ENCODE measurements around the gene ABHD5.

The ABHD5 gene

GRCh38 chr3:43726521-43726920 is 35.8 kb downstream of the ABHD5 start:
- DNase-seq = no peak

- no peak for DNase-seq
Measured at GRCh38 chr3:43727930-43728329, 37.2 kb downstream of the ABHD5 start.

- DNase-seq = no peak
Measured at GRCh38 chr3:43728476-43728875, 37.7 kb downstream of the ABHD5 start.

- DNase-seq = no peak
Measured at GRCh38 chr3:43728947-43729346, 38.2 kb downstream of the ABHD5 start.

- DNase-seq = no peak
Measured at GRCh38 chr3:43729707-43730414, 39.1 kb downstream of the ABHD5 start.

- DNase-seq = no peak
Measured at GRCh38 chr3:43732747-43733425, 42.1 kb downstream of the ABHD5 start.

GRCh38 chr3:43733459-43734384 is 43.0 kb downstream of the ABHD5 start:
- DNase-seq = no peak

- DNase-seq = no peak
Measured at GRCh38 chr3:43734685-43735084, 43.9 kb downstream of the ABHD5 start.

- no peak for DNase-seq
Measured at GRCh38 chr3:43735618-43736017, 44.9 kb downstream of the ABHD5 start.

- no peak for DNase-seq
Measured at GRCh38 chr3:43736558-43737440, 46.1 kb downstream of the ABHD5 start.

GRCh38 chr3:43738305-43738704 is 47.6 kb downstream of the ABHD5 start:
- no peak for DNase-seq

GRCh38 chr3:43742920-43743319 is 52.2 kb downstream of the ABHD5 start:
- no peak for DNase-seq

GRCh38 chr3:43747641-43748040 is 56.9 kb downstream of the ABHD5 start:
- DNase-seq = no peak

- no peak for DNase-seq
Measured at GRCh38 chr3:43748179-43748578, 57.4 kb downstream of the ABHD5 start.

- DNase-seq = no peak
Measured at GRCh38 chr3:43748645-43749044, 57.9 kb downstream of the ABHD5 start.

- no peak for DNase-seq
Measured at GRCh38 chr3:43752905-43753304, 62.2 kb downstream of the ABHD5 start.

GRCh38 chr3:43753741-43754715 is 63.3 kb downstream of the ABHD5 start:
- no peak for DNase-seq

- DNase-seq = no peak
Measured at GRCh38 chr3:43755516-43756200, 64.9 kb downstream of the ABHD5 start.

GRCh38 chr3:43757666-43758321 is 67.1 kb downstream of the ABHD5 start:
- DNase-seq = no peak

- no peak for DNase-seq
Measured at GRCh38 chr3:43758592-43759225, 68.0 kb downstream of the ABHD5 start.

All from NCI-H510A (cell line).